ENCODE results near the gene JADE2.
"Not testable (repeated sequence)": the region's sequence is repeated elsewhere in the genome, so short reads cannot be mapped to it uniquely, and the experiment has no call there.

JADE2 gene

DNA sequence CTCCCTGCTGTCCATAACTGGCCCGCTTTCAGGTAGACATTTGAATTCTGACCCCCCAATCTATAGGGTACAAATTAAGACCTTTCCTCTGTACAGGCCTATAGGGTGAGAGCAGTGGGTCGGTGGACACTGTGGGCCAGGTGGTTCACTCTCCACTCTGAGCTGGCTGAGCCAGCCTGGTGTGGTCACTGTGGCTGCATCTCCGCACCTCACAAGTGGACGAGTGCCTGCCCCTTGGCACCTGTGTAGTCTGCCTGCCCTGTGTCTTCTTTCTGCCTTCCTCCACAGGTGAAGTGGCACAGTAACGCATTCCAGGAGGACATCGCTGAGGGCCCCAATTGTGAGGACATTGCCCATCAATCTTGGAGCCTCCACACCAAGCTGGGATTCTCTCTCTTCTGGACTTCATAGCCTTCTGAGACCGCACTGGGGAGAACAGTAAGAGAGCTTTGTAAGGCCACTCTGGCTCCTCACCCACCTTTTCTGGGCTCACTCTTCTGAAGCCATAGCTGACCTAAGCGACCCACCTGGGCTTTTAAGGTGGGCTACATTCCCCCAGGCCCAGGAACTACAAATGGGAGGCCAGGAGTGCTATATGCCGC, 33.5 kb upstream of the JADE2 start:
- no peak overlapping the region for H3K4me3 ChIP-seq (ENCODE audit: low read depth, low read length)
- in situ Hi-C loops (cut with HindIII; ENCODE audit: low sequenced_read_pairs), result no loop called here
- DNase-seq (ENCODE audit: low read depth), result no peak
- no peak for TF ChIP-seq CTCF (IDR thresholded peaks at IDR 0.05; ENCODE audit: low read depth, low read length, missing control alignments)

- in situ Hi-C loops (cut with HindIII; ENCODE audit: low sequenced_read_pairs), result no loop called here
- no peak overlapping the region for H3K4me3 ChIP-seq (ENCODE audit: low read depth, low read length)
Measured at GRCh38 chr5:134492568-134492967, 32.9 kb upstream of the JADE2 start.

GRCh38 chr5:134493461-134494055, 31.9 kb upstream of the JADE2 start:
- no peak for DNase-seq (ENCODE audit: low read depth)
- TF ChIP-seq CTCF (IDR thresholded peaks at IDR 0.05; ENCODE audit: low read depth, low read length, missing control alignments), result no peak
- no peak overlapping the region for H3K4me3 ChIP-seq (ENCODE audit: low read depth, low read length)
- in situ Hi-C loops (cut with HindIII; ENCODE audit: low sequenced_read_pairs), result no loop called here

More at GRCh38 chr5:134492568-134492967, 32.9 kb upstream of the JADE2 start:
- TF ChIP-seq CTCF (IDR thresholded peaks at IDR 0.05; ENCODE audit: low read depth, low read length, missing control alignments), result no peak
- DNase-seq (ENCODE audit: low read depth), result no peak

GRCh38 chr5:134494780-134495179, 30.7 kb upstream of the JADE2 start:
- in situ Hi-C loops (cut with HindIII; ENCODE audit: low sequenced_read_pairs), result no loop called here
- TF ChIP-seq CTCF (IDR thresholded peaks at IDR 0.05; ENCODE audit: low read depth, low read length, missing control alignments), result no peak
- DNase-seq (ENCODE audit: low read depth), result no peak

DNA sequence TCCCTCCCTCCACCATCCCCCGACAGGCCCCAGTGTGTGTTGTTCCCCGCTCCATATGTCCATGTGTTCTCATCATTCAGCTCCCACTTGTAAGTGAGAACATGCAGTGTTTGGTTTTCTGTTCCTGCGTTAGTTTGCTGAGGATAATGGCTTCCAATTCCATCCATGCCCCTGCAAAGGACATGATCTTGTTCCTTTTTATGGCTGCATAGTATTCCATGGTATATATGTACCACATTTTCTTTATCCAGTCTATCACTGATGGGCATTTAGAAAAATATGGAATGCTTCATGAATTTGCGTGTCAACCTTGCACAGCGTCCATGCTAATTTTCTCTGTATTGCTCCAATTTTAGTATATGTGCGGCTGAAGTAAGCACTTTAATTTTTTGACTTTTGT, 25.6 kb upstream of the JADE2 start:
- DNase-seq (ENCODE audit: low read depth); in situ Hi-C loops (cut with HindIII; ENCODE audit: low sequenced_read_pairs); H3K4me3 ChIP-seq (ENCODE audit: low read depth, low read length): not testable (repeated sequence)

More at GRCh38 chr5:134494780-134495179, 30.7 kb upstream of the JADE2 start:
- H3K4me3 ChIP-seq (ENCODE audit: low read depth, low read length), result no peak overlapping the region

- TF ChIP-seq CTCF (IDR thresholded peaks at IDR 0.05; ENCODE audit: low read depth, low read length, missing control alignments), result no peak
- in situ Hi-C loops (cut with HindIII; ENCODE audit: low sequenced_read_pairs), result no loop called here
- no peak for DNase-seq (ENCODE audit: low read depth)
Measured at GRCh38 chr5:134500699-134501430, 24.6 kb upstream of the JADE2 start.

DNA sequence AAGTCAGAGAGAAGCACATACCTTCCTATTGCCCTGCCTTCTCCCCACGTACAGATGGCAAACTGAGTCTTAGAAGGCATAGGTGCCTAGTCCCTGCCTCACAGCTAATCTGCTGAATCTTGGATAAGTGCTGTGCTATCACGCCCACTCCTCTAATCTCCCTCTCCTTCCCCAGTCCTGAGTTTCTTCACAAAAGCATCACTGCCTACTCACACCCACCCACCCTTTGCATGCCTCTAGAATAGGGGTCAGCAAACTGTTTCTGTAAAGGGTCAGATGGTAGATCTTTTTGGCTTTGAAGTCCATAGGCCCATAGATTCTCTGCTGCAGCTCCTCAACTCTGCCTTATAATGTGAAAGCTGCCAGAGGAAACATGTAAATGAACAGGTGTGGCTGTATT, 23.2 kb upstream of the JADE2 start:
- in situ Hi-C loops (cut with HindIII; ENCODE audit: low sequenced_read_pairs), result no loop called here
- no peak for DNase-seq (ENCODE audit: low read depth)
- TF ChIP-seq CTCF (IDR thresholded peaks at IDR 0.05; ENCODE audit: low read depth, low read length, missing control alignments), result no peak
- H3K4me3 ChIP-seq (ENCODE audit: low read depth, low read length), result no peak overlapping the region

More at GRCh38 chr5:134500699-134501430, 24.6 kb upstream of the JADE2 start:
- no peak overlapping the region for H3K4me3 ChIP-seq (ENCODE audit: low read depth, low read length)

All from astrocyte of the cerebellum (primary cell).